NCI-H82 (cell line): ENCODE results near the gene RPUSD3.

Experiments used
- DNase-seq: peaks from one replicate; lab custom pipeline; 2025; lab: John Stamatoyannopoulos, UW

RPUSD3 gene

DNA sequence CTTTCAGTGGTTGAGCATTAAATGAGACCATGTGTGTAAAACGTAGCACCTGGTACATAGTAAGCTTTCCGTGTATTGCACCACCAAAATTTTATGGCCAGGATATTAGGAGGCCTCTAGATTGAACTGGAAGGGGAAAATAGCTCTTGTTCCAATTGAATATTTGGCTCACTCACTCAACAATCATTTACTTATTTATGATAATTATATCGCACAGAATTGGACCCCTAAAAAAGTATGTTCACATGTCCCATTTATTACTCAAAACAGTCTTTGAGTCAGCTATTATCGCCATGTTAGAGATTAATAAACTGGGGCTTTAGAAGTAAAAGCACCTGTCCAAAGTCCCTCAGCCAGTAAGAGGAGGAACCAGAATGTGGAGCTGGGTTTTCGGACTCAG, 38.8 kb downstream of the RPUSD3 start:
- no peak for DNase-seq

DNA sequence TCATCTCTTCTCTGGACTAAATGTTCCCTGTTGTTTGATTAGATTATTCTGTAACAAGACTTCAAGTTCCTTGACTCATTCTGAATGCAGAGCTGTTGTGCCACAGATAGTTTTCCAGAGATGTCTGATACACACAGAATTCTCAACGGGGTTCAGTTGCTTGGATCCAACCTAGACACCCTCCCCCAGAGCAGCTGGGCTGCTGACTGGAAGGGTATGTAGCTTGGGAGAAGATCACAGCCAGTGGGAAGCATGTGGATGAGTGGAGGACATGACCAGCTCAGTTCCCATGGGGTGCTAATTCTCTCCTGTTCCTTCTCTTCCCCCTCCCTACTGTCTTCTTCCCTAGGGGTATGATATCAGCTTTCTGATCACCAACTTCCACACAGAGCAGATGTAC, 40.3 kb downstream of the RPUSD3 start:
- no peak for DNase-seq

DNA sequence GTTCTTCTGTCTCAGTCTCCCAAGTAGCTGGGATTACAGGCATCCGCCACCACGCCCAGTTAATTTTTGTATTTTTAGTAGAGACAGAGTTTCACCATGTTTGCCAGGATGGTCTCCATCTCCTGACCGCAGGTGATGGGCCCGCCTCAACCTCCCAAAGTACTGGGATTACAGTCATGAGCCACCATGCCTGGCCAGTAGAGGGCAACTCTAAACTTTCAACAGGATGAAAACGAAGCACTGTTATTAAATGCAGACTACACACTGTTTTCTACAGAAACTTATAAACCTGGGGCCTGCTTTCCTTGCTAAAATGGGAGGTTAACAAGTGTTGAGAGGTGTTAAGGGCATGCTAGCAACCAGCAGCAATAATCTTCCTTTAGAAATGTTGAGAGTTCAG, 43.3 kb downstream of the RPUSD3 start:
- no peak for DNase-seq

DNA sequence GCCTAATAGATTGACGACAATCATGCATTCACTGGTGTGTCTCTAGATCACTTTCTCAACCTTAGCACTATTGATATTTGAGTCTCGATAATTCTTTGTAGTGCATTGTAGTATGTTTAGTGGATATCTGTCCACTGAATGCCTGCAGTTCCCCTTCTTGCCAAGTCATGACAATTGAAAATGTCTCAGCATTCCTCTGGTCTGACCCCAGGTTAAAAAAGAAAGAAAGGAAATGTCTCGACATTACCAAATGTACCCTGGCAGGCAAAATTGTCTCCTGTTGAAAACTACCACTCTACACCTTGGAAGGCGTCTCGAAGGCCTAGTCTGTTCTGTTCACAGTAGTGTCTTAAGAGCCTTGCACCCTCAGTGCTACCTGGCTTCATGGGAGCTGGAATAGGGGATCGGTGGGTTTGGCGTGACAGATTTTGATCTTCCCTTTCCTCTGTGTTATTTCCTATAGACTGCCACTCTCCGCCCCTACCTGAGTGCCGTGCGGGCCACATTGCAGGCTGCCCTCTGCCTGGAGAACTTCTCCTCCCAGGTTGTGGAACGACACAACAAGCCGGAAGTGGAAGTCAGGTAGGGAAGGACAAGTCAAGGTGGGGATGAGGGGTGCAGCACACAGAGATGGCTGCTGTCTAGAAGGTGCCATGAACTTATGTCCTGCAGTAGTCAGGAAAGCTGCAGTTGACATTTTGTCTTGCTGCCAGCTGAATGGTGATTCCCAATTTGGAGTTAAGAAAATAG, 46.4 kb downstream of the RPUSD3 start:
- DNase-seq, result no peak

DNA sequence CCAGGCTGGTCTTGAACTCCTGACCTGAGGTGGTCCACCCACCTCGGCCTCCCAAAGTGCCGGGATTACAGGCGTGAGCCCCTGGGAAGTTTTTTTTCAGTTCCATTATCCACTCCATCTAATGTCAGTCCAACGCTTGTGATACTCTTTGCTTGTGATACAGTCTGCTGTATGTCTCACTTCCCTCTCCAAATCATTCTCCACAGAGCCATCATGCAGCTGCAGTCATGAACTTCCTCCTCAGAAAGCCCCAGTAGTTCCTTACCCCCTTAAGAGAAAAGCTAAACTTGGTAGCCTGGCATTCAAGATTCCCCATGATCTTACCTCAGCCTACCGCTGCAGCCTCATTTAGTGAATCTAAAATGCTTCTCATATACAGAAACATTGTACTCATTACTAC, 48.6 kb downstream of the RPUSD3 start:
- DNase-seq, result no peak

DNA sequence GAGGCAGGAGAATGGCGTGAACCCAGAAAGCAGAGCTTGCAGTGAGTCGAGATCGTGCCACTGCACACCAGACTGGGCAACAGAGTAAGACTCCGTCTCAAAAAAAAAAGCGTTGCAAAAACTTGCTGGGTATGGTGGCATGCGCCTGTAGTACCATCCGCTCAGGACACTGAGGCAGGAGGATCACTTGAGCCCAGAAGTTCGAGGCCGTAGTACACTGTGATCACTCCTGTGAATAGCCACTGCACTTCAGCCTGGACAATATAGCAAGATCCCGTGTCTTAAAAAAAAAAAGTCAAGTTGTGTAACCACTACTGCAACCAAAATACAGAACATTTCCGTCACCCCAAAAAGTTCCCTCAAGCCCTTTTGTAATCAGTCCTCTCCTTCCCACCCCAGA, 49.4 kb downstream of the RPUSD3 start:
- no peak for DNase-seq

DNA sequence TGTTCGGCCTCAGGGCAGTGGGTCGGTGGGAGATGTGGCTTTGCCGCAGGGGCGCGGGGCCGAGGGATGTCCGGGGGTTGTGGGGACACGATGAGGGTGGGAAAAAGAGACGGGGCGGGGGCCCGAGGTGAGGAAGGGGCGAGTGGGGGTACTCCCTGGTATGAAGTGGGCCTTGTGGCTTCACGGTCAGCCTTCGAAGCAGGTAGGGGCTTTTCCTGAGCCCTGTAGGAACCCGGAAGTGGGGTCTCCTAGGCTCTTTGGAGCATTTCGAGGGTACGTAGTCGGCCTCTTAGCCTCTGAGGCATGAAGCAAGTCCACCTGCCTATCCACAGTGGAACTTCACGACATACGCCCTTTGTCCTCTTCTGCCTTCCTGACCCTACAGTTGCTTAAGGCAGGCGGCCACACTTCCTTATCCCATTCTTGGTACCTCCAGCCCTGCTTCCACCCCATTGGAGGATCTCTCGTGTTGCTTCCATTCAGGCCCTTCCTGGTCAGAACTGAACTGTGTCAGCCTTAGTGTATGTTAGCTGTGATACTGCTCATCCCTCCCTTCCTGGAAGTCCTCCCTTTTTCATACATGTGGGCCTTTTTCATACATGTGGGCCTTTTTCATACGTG, 50.5 kb downstream of the RPUSD3 start:
- no peak for DNase-seq

DNA sequence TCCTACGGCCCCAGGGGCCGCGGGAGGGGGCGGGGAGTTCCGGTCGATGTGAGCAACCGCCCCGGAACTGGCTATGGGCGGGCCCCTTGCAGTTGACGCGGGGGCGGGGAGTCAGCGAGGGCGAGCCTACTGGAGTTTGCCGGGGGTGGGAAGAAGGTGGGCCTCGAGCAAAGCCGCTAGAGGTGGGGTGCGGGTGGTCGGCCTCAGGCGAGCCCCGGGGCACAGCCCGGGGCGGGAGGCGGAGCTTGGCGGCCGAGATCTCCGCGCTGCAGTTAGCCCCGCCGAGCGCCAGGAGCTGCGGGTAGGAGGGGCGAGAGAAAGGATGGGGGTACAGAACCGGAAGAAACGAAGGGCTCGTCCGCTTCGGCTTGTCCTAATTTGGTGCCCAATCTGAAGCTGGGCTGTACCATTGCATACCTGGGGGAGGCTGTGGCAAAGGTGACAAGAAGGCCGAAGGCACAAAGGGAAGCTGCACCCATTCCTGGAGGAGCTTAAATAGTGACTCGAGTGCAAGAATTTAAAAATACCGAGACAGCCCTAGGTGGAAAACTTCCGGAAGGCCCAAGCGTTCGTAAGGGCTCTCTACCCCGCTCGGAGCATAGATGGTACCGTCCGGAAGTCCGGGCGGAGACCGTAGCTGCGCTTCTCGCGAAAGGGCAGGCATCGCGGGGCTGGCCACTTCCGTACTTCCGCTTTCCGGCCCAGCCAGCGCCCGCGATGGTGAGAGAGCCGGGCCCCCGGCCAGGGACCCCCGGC, 51.2 kb downstream of the RPUSD3 start, which contains the start of the genes ARPC4 and TADA3:
Gene ARPC4 (plus strand): TSS at position 678 of the 756 bp plus-strand sequence. CDS start 40 bp downstream, at position 718.
Gene TADA3 (minus strand): TSS at position 69 of the 756 bp plus-strand sequence. CDS start 1,007 bp downstream, outside the sequence.
- peak; percentile 94 for DNase-seq

DNA sequence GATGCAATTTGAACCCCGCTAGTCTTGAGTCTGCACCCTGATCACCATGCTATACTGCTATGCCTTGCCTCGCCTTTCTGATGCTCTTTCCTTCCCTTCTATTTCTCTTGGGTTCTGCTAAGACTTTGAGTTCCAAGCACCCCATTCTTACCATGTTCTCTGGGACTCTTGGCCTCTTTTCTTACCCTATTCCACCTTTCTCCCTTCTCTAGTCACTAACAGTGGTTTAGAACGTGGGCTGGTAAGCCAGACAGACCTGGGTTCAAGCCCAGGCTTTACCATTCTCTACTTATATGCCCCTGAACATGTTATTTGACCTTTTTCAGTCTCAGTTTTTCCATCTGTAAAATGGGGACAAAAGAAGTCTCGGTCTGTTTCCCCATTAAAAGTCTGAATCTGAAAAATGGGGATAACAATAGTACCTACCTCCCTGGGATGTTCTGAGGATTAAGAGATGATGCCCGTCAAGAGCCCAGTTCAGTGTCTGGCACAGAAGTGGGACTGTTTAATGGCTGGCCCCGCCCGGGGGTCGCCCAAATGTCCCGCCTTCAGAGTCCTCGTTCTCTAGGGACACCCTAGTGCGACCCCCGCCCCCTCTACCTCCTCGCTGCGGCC, 51.9 kb downstream of the RPUSD3 start:
- no peak for DNase-seq

DNA sequence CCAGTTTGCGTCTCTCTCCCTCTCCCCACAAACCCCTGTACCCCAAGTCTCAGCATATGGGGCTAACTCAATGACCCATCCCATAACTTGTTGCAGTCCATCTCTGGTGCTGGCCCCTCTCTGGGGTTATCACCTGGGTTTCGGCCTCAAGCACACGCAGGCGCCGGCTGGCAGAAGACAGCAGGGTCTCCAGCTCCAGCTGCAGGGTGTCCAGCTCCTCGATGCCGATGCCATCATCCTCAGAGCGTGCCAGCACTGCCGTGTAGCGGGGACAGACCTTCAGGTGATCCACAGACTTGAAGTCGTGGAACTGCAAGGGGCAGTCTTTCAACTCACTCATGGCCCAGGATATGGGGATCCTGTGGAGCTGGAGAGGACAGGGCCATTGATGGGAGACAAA, 52.7 kb downstream of the RPUSD3 start:
- DNase-seq, result no peak
